Measurements from ENCODE around the gene WDR89. TPM values are rescaled to one million over a fixed set of nuclear protein-coding genes. Genes with fewer than 3 reads are reported as not detected.

The WDR89 gene
- total and polyA plus RNA-seq, 9 of the 15 experiments (the other 6 are each of a cell fraction or from before 2014, with no cell fraction given): 9.3 to 25.6 (median 16.2) TPM

DNA sequence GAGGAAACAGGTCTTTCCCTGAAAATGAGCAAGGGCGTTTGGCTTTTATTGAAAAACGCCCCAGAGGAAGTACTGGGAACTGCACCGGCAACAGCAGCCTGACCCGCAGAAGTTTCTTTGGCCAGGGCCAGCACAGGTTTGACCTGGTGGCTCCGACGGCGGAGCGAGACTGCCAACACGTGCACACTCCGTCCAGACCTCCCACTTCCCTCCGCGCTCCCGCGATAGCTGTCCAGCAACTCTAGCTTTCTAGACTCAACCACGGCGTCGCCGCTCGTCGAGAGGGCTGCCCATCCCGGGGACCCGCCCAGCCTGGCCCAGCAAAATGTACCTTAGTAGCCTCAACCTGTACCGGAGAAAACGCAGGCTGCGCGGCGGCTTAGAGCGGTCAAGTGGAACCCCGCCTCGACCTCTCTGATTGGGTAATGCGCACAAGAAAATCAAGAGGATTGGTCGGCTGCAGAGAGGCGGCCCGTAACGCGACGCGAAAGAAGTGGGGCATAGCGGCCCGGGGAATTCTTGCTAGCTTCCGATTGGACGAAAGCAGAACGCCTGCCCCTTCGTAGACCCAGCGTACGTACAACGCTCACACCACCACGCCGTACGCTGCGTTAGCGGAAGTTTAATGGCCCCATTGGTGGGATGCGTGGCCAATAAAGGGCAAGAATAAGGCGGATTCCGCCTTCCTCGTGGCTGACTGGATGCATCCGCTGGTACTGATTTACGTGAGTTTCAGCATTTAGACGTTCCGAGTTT is at the start of gene WDR89 (continued):
- TF ChIP-seq CHD2 (IDR thresholded peaks at IDR 0.05; ENCODE audit: low read depth, low read length) (peak; percentile 89), SAP30 (IDR thresholded peaks at IDR 0.05; ENCODE audit: borderline replicate concordance, insufficient read depth, low read depth, low read length, poor library complexity, severe bottlenecking) (peak; percentile 68), LCOR (CRISPR knock-in tag; IDR thresholded peaks at IDR 0.05) (0 out of 2 replicates have a peak, but pooled peaks have one; percentile 32), ZNF24 (IDR thresholded peaks at IDR 0.05) (peak; percentile 93), TAF7 (tag; IDR thresholded peaks at IDR 0.05) (no peak), ZNF586 (CRISPR knock-in tag; conservative IDR thresholded peaks at IDR 0.05) (no peak), TRIM24 (IDR thresholded peaks at IDR 0.05) (no peak), ZSCAN32 (CRISPR knock-in tag; IDR thresholded peaks at IDR 0.05) (no peak), SP2 (IDR thresholded peaks at IDR 0.05; ENCODE audit: extremely low read depth, low read depth, low read length, poor library complexity, severe bottlenecking) (peak; percentile 28), FOXJ3 (CRISPR knock-in tag; IDR thresholded peaks at IDR 0.05) (no peak), CREB1 (IDR thresholded peaks at IDR 0.05) (peak; percentile 61), CREB1 (CRISPR knock-in tag; IDR thresholded peaks at IDR 0.05) (peak; percentile 45; the same call in 1 of the 2 replicates), POLR2AphosphoS5 (IDR thresholded peaks at IDR 0.05; ENCODE audit: control insufficient read depth, insufficient read depth, low read depth, low read length) (peak; percentile 85), ZC3H11A (IDR thresholded peaks at IDR 0.05; ENCODE audit: low read depth, low read length) (no peak), NCOA6 (IDR thresholded peaks at IDR 0.05) (peak; percentile 69), ETV5 (CRISPR knock-in tag; IDR thresholded peaks at IDR 0.05; ENCODE audit: low read depth) (0 out of 2 replicates have a peak, but pooled peaks have one; percentile 12), SMAD1 (IDR thresholded peaks at IDR 0.05; ENCODE audit: low read depth, low read length, partially characterized antibody) (no peak), RNF2 (IDR thresholded peaks at IDR 0.05) (peak; percentile 73; the same call in 1 of the 2 replicates)
- TF ChIP-seq, protein P1, sequence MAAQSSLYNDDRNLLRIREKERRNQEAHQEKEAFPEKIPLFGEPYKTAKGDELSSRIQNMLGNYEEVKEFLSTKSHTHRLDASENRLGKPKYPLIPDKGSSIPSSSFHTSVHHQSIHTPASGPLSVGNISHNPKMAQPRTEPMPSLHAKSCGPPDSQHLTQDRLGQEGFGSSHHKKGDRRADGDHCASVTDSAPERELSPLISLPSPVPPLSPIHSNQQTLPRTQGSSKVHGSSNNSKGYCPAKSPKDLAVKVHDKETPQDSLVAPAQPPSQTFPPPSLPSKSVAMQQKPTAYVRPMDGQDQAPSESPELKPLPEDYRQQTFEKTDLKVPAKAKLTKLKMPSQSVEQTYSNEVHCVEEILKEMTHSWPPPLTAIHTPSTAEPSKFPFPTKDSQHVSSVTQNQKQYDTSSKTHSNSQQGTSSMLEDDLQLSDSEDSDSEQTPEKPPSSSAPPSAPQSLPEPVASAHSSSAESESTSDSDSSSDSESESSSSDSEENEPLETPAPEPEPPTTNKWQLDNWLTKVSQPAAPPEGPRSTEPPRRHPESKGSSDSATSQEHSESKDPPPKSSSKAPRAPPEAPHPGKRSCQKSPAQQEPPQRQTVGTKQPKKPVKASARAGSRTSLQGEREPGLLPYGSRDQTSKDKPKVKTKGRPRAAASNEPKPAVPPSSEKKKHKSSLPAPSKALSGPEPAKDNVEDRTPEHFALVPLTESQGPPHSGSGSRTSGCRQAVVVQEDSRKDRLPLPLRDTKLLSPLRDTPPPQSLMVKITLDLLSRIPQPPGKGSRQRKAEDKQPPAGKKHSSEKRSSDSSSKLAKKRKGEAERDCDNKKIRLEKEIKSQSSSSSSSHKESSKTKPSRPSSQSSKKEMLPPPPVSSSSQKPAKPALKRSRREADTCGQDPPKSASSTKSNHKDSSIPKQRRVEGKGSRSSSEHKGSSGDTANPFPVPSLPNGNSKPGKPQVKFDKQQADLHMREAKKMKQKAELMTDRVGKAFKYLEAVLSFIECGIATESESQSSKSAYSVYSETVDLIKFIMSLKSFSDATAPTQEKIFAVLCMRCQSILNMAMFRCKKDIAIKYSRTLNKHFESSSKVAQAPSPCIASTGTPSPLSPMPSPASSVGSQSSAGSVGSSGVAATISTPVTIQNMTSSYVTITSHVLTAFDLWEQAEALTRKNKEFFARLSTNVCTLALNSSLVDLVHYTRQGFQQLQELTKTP (IDR thresholded peaks at IDR 0.05; ENCODE audit: low read depth in 1 of 2, partially characterized antibody in 2 of 2): peak in 1 of 2 experiments; percentile 72
- TF ChIP-seq, protein P2, sequence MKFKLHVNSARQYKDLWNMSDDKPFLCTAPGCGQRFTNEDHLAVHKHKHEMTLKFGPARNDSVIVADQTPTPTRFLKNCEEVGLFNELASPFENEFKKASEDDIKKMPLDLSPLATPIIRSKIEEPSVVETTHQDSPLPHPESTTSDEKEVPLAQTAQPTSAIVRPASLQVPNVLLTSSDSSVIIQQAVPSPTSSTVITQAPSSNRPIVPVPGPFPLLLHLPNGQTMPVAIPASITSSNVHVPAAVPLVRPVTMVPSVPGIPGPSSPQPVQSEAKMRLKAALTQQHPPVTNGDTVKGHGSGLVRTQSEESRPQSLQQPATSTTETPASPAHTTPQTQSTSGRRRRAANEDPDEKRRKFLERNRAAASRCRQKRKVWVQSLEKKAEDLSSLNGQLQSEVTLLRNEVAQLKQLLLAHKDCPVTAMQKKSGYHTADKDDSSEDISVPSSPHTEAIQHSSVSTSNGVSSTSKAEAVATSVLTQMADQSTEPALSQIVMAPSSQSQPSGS (CRISPR knock-in tag; IDR thresholded peaks at IDR 0.05): no peak
- TF ChIP-seq, protein P3, sequence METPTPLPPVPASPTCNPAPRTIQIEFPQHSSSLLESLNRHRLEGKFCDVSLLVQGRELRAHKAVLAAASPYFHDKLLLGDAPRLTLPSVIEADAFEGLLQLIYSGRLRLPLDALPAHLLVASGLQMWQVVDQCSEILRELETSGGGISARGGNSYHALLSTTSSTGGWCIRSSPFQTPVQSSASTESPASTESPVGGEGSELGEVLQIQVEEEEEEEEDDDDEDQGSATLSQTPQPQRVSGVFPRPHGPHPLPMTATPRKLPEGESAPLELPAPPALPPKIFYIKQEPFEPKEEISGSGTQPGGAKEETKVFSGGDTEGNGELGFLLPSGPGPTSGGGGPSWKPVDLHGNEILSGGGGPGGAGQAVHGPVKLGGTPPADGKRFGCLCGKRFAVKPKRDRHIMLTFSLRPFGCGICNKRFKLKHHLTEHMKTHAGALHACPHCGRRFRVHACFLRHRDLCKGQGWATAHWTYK (CRISPR knock-in tag; IDR thresholded peaks at IDR 0.05): no peak
